Right hindlimb (tissue), 1 donor: Measurements from ENCODE around the gene RGS7BP.
A peak's percentile ranks its signal among the peaks of the same experiment; 100 is the strongest.

Experiments used
- DNase-seq: peaks from one replicate; pipeline ENCODE4 v3.0.0-alpha.2; 2018

The RGS7BP gene

GRCh38 chr5:64566310-64566916 lies 60.6 kb downstream of the RGS7BP start:
- DNase-seq, result no peak

- DNase-seq, result no peak
These were observed 64.0 kb downstream of the RGS7BP start for GRCh38 chr5:64569858-64570257.

DNA sequence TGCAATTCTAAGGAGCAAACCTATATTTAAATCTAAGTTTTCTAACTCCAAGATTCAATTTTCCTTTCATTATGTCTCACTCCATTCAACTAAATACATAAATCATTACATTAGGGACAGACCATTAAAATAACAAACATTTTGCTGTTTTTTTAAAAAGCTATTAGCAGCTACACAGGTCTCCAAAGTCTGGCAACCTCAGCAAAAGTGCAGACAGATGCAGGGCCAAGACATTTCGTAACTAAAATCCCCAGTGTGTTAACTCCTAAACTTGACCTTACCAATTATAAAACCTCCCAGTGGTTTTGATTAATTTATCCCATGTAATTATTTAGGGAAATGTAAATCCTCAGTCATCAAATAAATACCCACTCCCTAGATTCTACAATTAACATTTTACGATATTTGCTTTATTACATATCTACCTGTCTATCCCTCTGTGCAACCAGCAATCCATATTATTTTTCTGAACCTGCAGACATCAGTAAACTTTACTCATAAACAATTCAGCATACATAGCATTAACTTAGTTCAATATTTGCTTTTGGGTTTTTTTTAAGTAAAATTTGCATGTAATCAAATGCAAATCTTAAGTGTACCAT lies 64.7 kb downstream of the RGS7BP start:
- DNase-seq, result no peak

DNA sequence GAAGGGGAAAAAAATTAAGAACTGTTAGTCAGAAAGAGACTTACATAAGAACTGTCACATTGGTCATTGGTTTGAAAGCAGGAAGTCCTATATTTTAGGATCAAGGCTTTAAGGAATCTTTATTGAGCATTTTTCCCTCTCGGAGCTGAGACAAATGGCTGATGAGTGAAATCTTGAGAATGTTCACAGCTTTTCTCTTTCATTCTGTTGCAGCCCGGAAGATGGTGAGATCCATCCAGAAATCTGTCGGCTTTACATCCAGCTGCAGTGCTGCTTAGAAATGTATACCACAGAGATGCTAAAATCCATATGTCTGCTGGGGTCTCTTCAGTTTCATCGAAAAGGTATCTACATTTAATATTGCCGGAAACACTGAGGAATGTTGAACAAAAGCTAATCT lies 69.7 kb downstream of the RGS7BP start:
- no peak for DNase-seq

DNA sequence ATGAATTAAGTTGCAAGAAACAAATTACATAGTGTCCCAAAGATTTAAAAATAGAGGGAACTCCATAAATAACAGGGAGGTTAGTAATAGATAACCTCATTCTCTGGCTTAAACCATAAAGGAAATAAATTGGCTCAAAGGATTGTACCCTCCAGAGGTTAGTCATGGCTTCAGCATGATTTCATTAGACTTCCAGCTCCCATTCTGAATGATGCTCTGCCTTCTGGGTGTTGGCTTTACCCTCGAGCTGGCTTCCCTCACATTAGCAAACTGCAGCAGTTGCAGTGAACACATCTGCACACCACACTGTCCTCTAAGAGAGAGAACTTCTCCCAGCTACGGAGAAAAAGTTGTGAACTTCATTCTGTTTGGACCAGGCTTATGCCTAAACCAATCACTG lies 70.4 kb downstream of the RGS7BP start:
- no peak for DNase-seq

GRCh38 chr5:64585646-64586045 lies 79.8 kb downstream of the RGS7BP start:
- DNase-seq, result no peak

DNA sequence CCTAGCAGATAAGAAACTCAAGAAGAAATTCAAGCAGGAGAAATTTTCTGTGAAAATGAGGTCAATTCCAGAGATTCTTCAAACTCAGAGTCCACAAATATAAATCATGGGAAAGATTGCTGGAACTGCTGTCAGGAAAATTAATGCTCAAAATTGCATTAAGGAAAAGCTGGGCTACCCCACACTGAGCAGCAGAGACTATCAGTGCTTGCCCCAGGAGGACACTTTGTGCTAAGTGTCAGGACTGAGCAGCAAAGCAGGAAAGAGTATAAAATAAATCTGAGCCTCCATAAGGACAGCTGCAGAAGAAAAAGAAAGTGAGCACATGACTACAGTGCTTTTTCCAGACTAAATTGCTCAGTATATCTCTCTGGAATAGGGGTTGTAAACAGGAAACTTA lies 81.6 kb downstream of the RGS7BP start:
- DNase-seq, result no peak

DNA sequence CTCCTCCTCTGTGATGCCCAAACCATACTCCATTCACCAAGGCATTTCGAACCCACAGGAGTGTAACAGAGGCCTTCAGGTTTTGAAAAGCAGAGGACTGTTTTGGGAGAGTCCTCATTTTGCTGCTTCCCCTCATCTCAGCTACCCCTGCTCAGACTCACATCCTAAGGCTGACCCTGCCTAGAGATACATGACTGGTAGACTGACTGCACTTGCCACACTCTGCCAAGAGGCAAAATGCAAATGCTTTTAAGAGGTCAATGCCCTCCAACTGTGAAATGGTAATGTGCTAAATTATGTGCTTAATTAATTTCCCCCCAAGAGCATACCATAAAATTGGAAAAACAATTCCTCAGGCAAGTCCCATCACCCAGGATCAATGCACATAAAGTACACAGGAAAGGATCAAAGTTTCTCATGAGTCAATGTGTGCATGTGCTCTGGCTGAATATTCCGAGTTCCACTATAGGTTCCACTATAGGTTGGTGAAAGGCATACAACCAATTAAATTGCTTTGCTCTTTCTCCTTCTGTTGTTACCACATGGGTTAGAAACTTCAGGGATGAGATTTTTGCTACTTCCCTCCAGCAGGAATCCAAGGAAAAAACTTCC lies 87.0 kb downstream of the RGS7BP start:
- DNase-seq, result no peak

DNA sequence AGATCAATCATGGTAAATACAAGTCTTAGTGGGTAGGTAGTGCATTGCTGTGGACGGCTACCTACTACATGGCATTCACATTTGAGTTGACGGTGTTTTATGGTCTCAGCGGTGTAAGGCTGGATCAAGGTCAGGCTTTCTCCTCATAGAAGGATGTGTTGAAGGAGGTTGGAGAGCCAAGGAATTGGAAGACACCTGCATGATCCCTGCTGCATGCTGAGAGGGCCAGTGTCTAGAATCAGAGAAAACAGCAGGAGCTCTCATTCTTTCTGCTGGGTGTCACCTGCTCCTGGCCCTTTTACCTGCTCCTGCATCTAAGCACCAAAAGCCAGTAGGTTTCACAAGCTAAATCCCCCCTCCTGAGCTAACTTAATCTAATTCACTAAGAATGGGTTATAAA lies 88.2 kb downstream of the RGS7BP start:
- DNase-seq, result no peak

GRCh38 chr5:64594601-64595000 lies 88.8 kb downstream of the RGS7BP start:
- no peak for DNase-seq

GRCh38 chr5:64595031-64595855 lies 89.4 kb downstream of the RGS7BP start:
- peak; percentile 52 for DNase-seq

GRCh38 chr5:64599226-64599625 lies 93.4 kb downstream of the RGS7BP start:
- no peak for DNase-seq

DNA sequence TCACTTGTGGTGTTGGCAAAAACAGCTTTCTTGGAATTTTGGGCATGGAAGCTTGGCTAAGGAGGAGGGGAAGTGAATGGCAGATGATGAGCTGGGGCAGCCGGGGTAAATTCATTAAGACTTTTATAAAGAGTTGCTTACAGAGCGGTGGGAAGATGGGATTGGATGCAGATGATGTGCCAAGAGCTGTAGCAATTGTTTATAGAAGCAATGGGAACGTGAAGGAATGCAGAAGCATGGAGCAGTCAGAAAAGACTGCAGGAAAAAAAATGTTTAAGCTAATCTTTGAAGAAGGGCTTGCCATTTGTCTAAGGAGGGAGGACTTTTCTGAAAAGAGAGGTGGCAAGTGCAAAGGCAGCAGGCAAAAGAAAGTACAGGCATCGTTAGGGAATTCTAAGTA lies 97.9 kb downstream of the RGS7BP start:
- no peak for DNase-seq

DNA sequence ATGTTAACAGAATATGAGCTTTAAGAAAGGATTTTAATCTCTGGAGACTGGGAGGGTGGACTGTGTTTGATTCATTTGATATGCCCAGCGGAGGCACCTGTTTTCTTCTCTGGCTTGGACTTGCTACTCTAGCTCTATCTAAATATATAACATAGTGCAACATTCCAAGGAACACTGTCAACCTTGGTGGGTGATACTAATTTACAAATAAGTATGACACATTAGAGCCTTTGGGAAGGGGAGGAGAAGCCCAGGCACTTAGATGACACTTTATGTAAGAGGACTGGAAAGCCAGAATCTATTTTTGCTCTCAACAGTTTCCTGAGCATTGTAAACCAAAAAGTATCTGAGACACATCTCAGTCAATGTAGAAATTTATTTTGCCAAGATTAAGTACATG lies 101.1 kb downstream of the RGS7BP start:
- no peak for DNase-seq

DNA sequence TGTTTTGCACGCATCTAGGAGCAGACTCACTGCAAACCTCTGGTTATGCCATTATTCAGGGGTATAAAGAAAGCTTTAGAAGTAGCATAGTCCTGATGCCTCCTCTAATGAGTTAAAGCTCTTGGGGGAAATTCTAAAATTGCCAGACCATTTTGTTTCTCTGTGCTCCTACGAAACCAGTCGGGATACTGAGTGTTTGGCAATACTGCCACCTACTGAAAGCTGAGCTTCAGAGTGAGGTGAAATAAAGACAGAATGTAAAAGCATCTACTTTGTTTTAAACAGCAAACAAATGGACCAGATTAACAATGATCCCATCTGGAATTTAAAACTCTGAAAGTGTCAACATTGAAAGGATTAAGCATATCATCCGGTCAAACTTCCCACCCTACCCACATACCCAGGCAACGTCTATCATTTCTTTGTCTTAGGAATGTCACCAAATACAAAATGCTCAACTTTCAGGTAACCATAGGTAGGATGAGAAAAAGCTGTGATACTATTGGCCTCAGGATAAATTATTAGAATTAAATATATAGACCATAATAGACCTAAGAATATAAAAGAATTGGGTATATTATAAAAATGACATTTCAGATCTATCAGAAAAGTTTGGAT lies 106.6 kb downstream of the RGS7BP start:
- peak; percentile 49 for DNase-seq

DNA sequence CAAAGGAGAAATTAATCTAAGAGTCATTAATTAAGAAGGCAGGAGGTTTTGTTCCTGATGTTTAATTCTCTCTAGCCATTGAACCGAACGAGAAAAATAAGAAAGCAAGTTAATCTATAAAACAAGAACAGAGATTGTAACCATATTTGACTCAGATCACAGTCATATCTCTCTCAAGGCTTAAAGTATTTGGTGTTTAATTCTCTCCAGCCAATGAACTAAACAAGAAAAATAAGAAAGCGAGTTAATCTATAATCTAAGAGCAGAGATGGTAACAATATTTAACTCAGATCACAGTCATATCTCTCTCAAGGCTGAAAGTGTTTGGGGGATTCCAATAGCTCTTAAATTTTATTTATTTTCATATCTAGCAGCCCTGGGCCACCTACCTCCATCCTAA lies 110.1 kb downstream of the RGS7BP start:
- no peak for DNase-seq

- DNase-seq, result no peak
These were observed 113.8 kb downstream of the RGS7BP start for GRCh38 chr5:64619609-64620008.

GRCh38 chr5:64622991-64623390 lies 117.2 kb downstream of the RGS7BP start:
- DNase-seq, result no peak

DNA sequence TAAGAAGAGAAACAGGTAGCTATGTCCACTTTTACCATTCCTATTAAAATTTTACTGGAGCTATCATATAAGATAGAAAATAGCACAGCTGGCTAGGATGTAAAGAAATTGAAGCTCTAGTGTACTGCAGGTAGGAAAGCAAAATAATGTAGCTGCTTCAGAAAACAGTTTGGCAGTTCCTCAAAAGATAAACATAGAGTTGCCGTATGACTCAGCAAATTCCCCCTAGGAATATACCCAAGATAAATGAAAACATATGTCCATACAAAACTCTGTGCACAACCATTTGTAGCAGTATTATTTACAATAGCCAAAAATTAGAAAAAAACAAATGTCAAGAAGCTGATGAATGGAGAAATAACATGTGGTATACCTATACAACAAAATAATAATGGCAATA lies 119.9 kb downstream of the RGS7BP start:
- DNase-seq, result no peak

DNA sequence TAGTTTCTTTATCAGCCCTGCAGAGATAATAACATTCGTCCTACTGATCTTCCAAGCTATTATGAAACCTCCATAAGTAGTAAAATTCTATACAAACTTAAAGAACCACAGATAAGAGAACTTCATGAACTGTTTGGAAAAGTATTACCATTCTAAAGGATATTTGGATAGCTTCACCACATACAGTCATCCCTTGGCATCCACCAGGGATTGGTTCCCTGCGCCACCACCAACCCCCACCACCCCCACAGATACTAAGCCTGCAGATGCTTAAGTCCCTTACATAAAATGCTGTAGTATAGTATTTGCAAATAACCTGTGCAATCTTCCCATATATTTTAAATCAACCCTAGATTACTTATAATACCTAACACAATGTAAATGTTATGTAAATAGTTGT lies 123.1 kb downstream of the RGS7BP start:
- DNase-seq, result no peak

- no peak for DNase-seq
These were observed 124.0 kb downstream of the RGS7BP start for GRCh38 chr5:64629841-64630240.

GRCh38 chr5:64632251-64632650 lies 126.4 kb downstream of the RGS7BP start:
- DNase-seq, result no peak

DNA sequence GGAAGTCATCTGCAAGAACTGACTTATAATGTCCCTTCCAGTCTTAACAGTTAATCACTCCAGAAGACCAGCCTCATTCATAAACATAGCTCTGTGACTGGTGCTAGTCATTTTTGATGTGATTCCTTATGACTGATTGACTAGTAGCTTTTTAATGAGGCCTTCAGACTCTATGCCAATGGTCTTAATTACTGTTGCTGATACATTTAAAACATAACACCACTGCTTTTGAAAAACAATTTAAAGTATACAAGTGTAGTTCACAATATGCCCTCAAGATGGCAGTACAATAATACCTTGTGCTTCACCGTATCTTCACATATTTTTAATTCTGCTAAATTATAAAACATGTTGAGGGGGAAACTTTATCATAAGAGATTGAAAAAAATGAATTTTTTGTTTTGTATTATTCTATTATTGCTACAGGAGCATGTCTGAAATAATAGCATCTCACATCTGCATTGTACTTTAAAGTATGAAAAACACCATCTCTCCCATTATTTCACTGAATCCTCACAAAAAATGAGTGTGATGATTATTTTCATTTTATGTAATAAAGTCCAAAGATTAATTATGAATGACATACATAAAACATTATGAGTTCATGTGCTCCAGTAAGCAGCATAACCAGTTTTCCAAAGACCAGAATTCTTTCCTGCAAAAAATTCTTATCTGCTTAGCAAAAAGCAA lies 129.3 kb downstream of the RGS7BP start:
- DNase-seq, result no peak
